Measurements from ENCODE around the gene VDAC2.

DNA sequence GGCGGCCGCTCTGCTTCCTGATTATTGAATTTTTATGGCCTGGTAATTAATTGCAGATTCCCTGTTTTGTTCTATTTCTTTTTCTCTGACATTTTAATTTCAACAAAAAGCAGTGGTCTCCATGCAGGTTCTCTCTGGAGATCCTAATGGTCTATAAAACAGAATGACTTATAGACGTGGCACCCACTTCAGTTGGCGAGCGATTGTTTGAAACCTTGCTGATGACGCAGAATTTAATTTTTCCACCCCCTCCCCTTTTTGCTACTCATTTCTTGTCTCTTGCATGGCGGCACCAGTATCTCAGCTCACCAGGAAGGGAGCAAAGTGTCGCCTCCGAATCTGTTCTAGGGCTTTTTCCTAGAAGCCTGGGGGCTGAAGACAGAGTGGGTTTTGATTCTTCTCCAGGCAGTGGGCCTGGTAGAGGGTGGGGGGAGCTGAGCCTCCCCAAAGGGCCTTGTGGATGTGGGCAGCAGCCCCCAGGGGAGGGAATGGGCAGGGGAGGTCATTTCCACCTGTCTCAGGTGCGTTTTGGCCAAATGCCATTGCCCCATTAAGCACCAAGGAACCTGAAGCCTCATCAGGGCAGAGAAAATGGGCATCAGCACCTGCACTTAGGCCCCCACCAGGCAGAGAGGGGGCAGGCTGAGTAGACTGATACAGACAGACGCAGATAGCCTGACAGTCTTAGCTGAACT is 28.6 kb downstream of the VDAC2 start:
- TF ChIP-seq, protein P1, sequence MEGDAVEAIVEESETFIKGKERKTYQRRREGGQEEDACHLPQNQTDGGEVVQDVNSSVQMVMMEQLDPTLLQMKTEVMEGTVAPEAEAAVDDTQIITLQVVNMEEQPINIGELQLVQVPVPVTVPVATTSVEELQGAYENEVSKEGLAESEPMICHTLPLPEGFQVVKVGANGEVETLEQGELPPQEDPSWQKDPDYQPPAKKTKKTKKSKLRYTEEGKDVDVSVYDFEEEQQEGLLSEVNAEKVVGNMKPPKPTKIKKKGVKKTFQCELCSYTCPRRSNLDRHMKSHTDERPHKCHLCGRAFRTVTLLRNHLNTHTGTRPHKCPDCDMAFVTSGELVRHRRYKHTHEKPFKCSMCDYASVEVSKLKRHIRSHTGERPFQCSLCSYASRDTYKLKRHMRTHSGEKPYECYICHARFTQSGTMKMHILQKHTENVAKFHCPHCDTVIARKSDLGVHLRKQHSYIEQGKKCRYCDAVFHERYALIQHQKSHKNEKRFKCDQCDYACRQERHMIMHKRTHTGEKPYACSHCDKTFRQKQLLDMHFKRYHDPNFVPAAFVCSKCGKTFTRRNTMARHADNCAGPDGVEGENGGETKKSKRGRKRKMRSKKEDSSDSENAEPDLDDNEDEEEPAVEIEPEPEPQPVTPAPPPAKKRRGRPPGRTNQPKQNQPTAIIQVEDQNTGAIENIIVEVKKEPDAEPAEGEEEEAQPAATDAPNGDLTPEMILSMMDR (IDR thresholded peaks at IDR 0.05; ENCODE audit: poor library complexity): no peak
- TF ChIP-seq EZH2 (IDR thresholded peaks at IDR 0.05; ENCODE audit: borderline replicate concordance): no peak
- no peak for TF ChIP-seq EZH2phosphoT487 (IDR thresholded peaks at IDR 0.05; ENCODE audit: low read depth, severe bottlenecking, unreplicated experiment)
